DOHH2 (cell line): ENCODE results near the gene TREH.

ENCODE experiments used
- H3F3A ChIP-seq: fragments of 200-600 bp; sonication (generic), shearing (Covaris generic); 2 replicates; pipeline ENCODE4 v1.6.0; 2016; ENCODE audit warnings: antibody characterized with exemption, mild to moderate bottlenecking; ENCODE audit not compliant: control insufficient read depth, insufficient read depth
- H3K27ac ChIP-seq: fragments of 200-600 bp; sonication (generic); 2 replicates; pipeline ENCODE4 v1.5.1; 2014; ENCODE audit warnings: low read depth, mild to moderate bottlenecking, low read length, moderate library complexity
- H3K27me3 ChIP-seq: fragments of 200-600 bp; sonication (generic); 2 replicates; pipeline ENCODE4 v1.6.1; 2014; ENCODE audit warnings: mild to moderate bottlenecking, low read length, mixed read lengths; ENCODE audit not compliant: control insufficient read depth
- H3K36me3 ChIP-seq: fragments of 200-600 bp; sonication (generic); 2 replicates; pipeline ENCODE4 v1.6.1; 2014; ENCODE audit warnings: mild to moderate bottlenecking, low read length, moderate library complexity, mixed read lengths; ENCODE audit not compliant: control insufficient read depth
- H3K4me1 ChIP-seq: fragments of 200-600 bp; sonication (generic); 2 replicates; pipeline ENCODE4 v1.6.1; 2014; ENCODE audit warnings: mild to moderate bottlenecking, low read length, mixed read lengths; ENCODE audit not compliant: control insufficient read depth
- H3K4me2 ChIP-seq: fragments of 200-600 bp; sonication (generic); 2 replicates; pipeline ENCODE4 v1.6.0; 2014; ENCODE audit warnings: mild to moderate bottlenecking, low read length, moderate library complexity
- H3K4me3 ChIP-seq: fragments of 200-600 bp; sonication (generic); 2 replicates; pipeline ENCODE4 v1.5.1; 2014; ENCODE audit warnings: mild to moderate bottlenecking, low read length, mixed read lengths
- H3K79me2 ChIP-seq: fragments of 200-600 bp; sonication (generic); 2 replicates; pipeline ENCODE4 v1.6.1; 2014; ENCODE audit warnings: mild to moderate bottlenecking, low read length, mixed read lengths; ENCODE audit not compliant: control insufficient read depth
- H3K9me2 ChIP-seq: fragments of 200-600 bp; sonication (generic); replicated peaks from 2 replicates; pipeline ENCODE4 v1.6.1; 2014; ENCODE audit warnings: mild to moderate bottlenecking, low read length, mixed read lengths; ENCODE audit not compliant: control insufficient read depth
- H3K9me3 ChIP-seq: fragments of 200-600 bp; sonication (generic); 2 replicates; pipeline ENCODE4 v1.6.1; 2014; ENCODE audit warnings: antibody characterized with exemption, low read length, mixed read lengths; ENCODE audit not compliant: control insufficient read depth, insufficient read depth
- H4K20me1 ChIP-seq: fragments of 200-600 bp; sonication (generic); 2 replicates; pipeline ENCODE4 v1.6.0; 2014; ENCODE audit warnings: low read depth, mild to moderate bottlenecking, antibody characterized with exemption, low read length, moderate library complexity; ENCODE audit not compliant: control insufficient read depth, insufficient read depth
- CTCF ChIP-seq: fragments of 200-600 bp; sonication (generic); IDR thresholded peaks from one replicate; pipeline ENCODE4 v1.5.1; 2014; ENCODE audit warnings: antibody characterized with exemption, mild to moderate bottlenecking, low read depth, low read length; ENCODE audit not compliant: poor library complexity, severe bottlenecking
- EZH2phosphoT487 ChIP-seq: fragments of 200-600 bp; sonication (generic); IDR thresholded peaks from 2 replicates; pipeline ENCODE4 v1.6.1; 2017; ENCODE audit warnings: borderline replicate concordance, mild to moderate bottlenecking, antibody characterized with exemption, low read length, moderate library complexity, mixed read lengths

The TREH gene

DNA sequence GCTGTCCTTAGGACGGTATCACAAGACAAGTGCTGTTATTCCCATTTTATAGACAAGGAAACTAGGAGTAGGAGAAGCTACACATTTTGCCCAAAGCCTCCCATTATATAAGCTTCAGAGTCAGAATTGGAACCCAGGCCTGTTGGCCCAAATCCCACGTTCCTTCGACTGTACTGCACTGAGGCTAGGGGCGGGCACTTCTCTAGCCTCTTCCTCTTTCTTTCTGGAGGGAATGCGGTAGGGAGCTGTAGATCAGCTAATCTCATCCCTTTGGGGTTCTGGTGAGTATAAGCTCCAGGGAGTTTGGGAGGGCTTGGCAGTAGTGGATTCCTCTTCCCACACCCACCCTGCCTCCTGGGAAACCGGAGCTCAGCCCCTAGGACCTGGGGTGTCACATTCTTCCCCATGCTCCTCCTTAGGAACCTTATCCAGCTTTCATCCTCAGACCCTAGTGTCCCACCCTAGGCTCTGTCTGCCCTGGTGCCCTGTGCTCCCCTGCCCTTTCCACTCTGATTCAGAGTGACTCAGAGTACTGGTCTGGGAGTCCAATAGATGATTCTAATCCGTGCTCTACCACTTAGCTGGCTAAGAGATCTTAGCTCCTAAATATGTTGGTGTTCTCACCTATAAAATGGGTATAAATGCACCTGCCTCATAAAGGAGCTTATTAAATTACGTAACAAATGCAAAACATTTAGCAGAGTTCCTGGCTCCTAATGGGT, 42.7 kb downstream of the TREH start:
- no peak overlapping the region for H3K4me3 ChIP-seq
- H3K27ac ChIP-seq = no peak overlapping the region
- peaks cover 11% of the 10 kb centered on the region for H3K27me3 ChIP-seq
- no peak for TF ChIP-seq CTCF
- TF ChIP-seq EZH2phosphoT487 = no peak
- H3K9me2 ChIP-seq = no peaks in the 10 kb centered on the region
- no peaks in the 10 kb centered on the region for H3K4me1 ChIP-seq
- no peaks in the 10 kb centered on the region for H4K20me1 ChIP-seq
- H3K9me3 ChIP-seq = no peaks in the 10 kb centered on the region
- H3K79me2 ChIP-seq = no peaks in the 10 kb centered on the region
- H3K36me3 ChIP-seq = no peaks in the 10 kb centered on the region
- H3F3A ChIP-seq = no peaks in the 10 kb centered on the region
- no peak overlapping the region for H3K4me2 ChIP-seq

- no peak for TF ChIP-seq EZH2phosphoT487
- no peak overlapping the region for H3K4me2 ChIP-seq
These were observed 43.8 kb downstream of the TREH start for GRCh38 chr11:118635642-118636041.

GRCh38 chr11:118635237-118635591, 44.2 kb downstream of the TREH start:
- no peaks in the 10 kb centered on the region for H3K9me2 ChIP-seq
- no peaks in the 10 kb centered on the region for H3K9me3 ChIP-seq
- no peaks in the 10 kb centered on the region for H3K79me2 ChIP-seq
- no peak overlapping the region for H3K4me3 ChIP-seq
- TF ChIP-seq EZH2phosphoT487 = no peak
- no peak for TF ChIP-seq CTCF
- no peaks in the 10 kb centered on the region for H3K4me1 ChIP-seq
- H3F3A ChIP-seq = no peaks in the 10 kb centered on the region
- no peaks in the 10 kb centered on the region for H3K36me3 ChIP-seq
- H4K20me1 ChIP-seq = no peaks in the 10 kb centered on the region
- H3K4me2 ChIP-seq = no peak overlapping the region
- peaks cover 11% of the 10 kb centered on the region for H3K27me3 ChIP-seq
- no peak overlapping the region for H3K27ac ChIP-seq

More at GRCh38 chr11:118635642-118636041, 43.8 kb downstream of the TREH start:
- H3F3A ChIP-seq = no peaks in the 10 kb centered on the region
- H4K20me1 ChIP-seq = no peaks in the 10 kb centered on the region
- H3K36me3 ChIP-seq = no peaks in the 10 kb centered on the region
- no peak overlapping the region for H3K4me3 ChIP-seq
- no peaks in the 10 kb centered on the region for H3K79me2 ChIP-seq
- no peaks in the 10 kb centered on the region for H3K4me1 ChIP-seq
- H3K9me3 ChIP-seq = no peaks in the 10 kb centered on the region
- no peaks in the 10 kb centered on the region for H3K9me2 ChIP-seq
- H3K27ac ChIP-seq = no peak overlapping the region
- peaks cover 11% of the 10 kb centered on the region for H3K27me3 ChIP-seq

- Histone ChIP-seq H3K9me2 (no peaks in the 10 kb centered on the region), H3K79me2 (no peaks in the 10 kb centered on the region), H3K27ac (no peak overlapping the region), H3F3A (no peaks in the 10 kb centered on the region), H3K27me3 (peaks cover 11% of the 10 kb centered on the region), H4K20me1 (no peaks in the 10 kb centered on the region), H3K36me3 (no peaks in the 10 kb centered on the region), H3K4me3 (no peak overlapping the region), H3K4me2 (no peak overlapping the region), H3K9me3 (no peaks in the 10 kb centered on the region), H3K4me1 (no peaks in the 10 kb centered on the region)
- TF ChIP-seq EZH2phosphoT487 (no peak), CTCF (no peak)
These were observed 44.8 kb downstream of the TREH start for GRCh38 chr11:118634431-118635236.
